HG03108 (cell line): ENCODE data around the gene TRIM36.
A peak's percentile ranks its signal among the peaks of the same experiment; 100 is the strongest.

Source experiments
- ATAC-seq: cut with Tn5 transposase; IDR thresholded peaks from one replicate; pipeline ENCODE4 v1.9.1; 2021; ENCODE audit warnings: moderate library complexity; ENCODE audit not compliant: unreplicated experiment

The TRIM36 gene, protein sequence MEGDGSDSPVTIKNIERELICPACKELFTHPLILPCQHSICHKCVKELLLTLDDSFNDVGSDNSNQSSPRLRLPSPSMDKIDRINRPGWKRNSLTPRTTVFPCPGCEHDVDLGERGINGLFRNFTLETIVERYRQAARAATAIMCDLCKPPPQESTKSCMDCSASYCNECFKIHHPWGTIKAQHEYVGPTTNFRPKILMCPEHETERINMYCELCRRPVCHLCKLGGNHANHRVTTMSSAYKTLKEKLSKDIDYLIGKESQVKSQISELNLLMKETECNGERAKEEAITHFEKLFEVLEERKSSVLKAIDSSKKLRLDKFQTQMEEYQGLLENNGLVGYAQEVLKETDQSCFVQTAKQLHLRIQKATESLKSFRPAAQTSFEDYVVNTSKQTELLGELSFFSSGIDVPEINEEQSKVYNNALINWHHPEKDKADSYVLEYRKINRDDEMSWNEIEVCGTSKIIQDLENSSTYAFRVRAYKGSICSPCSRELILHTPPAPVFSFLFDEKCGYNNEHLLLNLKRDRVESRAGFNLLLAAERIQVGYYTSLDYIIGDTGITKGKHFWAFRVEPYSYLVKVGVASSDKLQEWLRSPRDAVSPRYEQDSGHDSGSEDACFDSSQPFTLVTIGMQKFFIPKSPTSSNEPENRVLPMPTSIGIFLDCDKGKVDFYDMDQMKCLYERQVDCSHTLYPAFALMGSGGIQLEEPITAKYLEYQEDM

DNA sequence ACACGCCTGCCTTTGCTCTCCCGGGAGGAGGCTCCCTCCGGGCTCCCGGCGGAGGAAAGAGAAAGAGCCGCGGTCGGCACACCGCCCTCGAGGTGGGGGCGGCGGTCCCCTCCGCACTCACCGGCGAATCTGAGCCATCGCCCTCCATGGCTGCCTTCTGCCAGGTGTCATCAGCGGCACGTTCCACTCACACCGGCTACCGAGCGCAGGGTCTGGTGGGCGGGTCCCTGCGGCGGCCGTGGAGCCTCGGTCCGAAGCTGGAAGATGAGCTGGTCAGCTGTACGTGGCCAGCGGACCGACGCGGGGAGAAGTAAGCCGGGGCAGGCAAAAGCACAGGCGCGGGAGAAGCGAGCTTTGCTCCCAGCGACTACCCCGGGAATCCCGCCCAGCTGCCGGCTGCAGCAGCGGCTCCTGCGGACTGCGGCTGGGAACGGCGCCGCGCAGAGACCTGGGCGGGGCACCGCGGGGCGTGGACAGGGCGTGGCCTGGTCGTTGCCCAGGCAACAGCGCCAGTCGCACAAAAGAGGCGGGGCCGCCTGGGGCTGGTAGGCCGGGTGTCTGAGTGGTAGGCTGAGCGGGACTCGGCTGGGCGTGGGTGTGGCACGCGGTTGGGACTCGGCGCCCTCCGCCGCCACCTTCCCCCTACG, at the start of gene TRIM36:
TSS of gene TRIM36 (minus strand) at position 422 of the 647 bp plus-strand sequence. CDS start at position 148, 274 bp downstream.
- ATAC-seq = peak; percentile 99

DNA sequence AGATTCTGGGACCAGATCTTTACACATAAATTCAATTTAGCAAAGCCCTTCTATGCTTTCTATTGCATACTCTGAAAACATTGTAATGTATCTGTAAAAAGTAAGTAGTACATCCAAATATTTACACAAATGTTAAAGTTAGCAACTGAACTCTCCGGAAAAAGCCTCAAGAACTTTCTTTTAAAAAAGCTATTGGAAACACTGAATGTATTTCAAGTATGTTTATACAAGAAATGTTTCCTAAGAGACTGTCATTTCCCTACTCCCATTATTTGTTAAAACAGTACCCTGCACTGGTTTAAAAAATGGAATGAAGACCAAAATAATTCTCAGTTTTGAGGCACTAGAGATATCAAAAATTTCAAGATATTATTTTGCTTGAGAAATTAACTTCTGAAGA, 44.8 kb upstream of the TRIM36 start:
- ATAC-seq = no peak

DNA sequence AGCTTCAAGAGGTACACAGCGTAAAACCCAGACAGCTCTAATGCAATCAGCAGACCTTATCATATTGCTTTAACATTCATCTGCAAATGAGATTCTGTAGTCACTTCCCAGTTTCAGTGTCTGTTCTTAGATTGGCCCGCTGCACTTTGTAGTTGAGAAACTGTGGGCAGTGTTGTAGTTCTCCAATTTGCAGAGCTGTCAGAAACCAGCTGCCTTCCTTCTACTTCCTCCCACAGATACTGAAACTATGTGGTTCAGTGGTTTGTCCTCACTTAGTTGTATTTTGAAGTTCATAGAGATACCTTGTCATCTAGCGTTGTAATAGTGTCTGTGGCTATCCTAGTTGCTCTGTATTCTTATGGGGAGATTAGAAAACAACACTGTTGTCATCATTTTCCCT, 39.6 kb upstream of the TRIM36 start:
- peak; percentile 100 for ATAC-seq

DNA sequence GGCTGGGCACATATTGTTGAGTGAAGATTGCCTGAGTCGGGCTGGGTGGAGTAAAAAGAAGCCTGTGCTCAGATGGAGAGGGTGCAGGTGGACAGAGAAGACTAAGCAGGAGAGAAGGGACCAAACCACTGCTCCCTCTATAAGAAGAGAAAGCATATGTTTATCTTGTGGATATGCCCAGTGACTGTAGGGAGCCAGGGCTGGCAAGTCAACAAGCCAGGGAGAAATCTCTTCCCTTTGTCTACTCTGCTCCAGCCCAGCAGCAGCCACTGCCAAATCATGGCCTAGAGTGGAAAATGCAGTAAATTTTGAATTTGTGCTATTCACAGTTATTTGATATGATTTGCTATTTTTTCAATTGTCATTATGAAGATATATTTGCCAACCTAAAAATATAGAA, 33.2 kb upstream of the TRIM36 start:
- ATAC-seq = no peak

DNA sequence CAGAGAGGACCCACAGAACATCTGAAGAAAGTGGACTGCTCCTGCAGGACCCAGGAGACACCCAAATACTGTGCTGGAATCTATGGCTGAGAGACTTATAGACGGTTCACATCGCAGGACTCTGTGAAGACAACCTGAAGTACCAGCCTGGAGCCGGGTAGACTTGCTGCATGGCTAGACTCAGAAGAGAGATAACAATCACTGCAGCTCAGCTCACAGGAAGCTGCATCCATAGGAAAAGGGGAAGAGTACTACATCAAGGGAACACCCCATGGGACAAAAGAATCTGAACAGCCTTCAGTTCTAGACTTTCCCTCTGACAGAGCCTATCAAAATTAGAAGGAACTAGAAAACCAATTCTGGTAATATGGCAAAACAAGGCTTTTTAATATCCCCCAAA, 26.5 kb upstream of the TRIM36 start:
- ATAC-seq = no peak

DNA sequence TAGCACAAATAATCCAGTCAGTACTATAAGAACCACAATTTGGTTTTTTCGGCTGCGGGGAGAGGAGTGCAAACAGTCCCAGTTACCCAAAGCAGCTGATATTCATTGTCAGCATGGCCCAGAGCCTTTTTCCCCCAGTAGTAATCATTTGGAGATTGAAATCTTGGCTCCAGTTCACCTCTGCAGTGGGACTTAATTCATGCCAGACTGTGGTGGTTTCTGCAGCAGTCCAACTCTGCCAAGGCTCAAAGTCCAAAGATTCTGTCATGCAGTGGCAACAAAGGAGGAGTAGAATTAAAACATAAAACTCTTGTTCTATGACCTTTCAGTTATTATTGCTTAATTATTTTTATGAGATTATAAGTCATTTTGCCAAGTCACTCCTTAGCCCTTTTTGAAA, 25.0 kb upstream of the TRIM36 start:
- no peak for ATAC-seq

DNA sequence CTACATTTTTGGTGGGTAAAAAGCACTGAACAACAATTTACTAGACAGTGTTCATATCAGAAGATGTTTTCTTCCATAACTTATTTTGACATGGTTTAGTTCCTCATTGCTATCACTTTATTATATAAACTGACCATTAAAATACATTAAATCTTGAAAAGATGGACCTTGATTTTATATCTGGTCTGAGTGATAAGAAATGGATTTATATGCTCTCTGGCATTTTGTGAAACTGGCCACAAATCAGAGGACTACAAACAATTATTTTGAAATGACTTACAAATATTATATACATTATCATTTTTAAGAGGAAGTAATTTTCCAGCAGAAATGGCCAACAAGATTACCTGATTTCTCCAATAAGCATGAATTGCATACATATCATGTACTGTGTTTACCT, 23.6 kb upstream of the TRIM36 start:
- no peak for ATAC-seq

DNA sequence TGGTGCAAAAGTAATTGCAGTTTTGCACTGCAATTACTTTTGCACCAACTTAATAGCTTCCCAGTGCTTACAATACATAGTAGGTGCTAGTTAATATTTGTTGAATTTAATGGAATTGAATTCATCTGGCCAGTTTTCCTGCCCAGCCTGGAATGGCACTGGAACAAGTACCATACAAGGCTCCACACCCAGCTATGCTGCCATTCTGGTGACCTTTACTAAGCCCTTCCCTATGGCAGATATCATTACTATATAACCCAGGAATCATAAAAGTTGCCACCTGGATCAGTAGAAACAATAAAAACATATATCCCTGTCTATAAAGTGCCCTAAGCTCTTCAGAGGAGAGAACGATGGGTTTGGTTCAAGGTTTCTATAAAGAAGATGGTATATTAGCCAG, 22.4 kb upstream of the TRIM36 start:
- ATAC-seq = no peak

DNA sequence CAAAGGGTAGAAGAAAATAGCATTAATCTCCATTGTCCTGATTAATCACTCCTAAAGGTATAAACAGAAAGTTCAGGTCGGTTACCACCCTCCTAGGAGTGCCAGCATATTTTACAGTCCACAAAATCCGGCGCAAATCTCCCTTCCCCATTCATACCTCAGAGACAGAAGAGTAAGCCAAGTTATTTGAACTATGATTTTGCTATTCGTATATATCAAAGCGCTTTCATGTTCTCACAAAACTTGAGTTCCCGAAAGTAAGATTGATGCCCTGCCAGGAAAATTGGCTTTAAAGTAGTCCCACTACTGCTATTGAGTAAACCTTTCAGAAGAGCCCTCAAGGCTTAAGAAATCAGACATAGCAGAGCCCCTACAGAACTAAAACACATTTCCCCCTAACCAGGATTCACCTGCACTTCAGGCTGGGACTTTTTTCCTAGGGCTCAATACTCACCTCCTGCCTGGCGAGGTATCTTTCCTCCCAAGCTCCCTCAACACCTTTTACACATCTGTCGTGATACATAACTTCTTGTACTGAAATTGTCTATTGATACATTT, 21.8 kb upstream of the TRIM36 start:
- ATAC-seq = no peak

DNA sequence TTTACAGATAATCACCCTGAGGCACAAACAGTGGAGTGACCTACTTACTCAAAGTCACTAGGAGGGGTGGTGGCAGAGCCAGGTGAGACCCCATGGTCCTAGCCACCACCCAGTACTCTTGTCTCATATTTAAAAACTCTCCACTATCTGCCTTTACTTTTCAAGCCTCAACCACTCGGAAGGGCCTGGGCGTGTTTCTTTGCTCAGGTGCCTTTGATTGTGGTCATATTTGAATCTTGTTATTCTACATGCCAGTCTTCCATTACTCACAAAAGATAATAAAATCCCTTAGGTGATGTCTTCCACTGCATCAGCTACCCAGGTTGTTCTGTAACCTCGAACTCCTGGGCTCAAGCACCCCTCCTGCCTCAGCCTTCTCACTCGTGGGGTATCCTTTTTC, 20.7 kb upstream of the TRIM36 start:
- no peak for ATAC-seq

DNA sequence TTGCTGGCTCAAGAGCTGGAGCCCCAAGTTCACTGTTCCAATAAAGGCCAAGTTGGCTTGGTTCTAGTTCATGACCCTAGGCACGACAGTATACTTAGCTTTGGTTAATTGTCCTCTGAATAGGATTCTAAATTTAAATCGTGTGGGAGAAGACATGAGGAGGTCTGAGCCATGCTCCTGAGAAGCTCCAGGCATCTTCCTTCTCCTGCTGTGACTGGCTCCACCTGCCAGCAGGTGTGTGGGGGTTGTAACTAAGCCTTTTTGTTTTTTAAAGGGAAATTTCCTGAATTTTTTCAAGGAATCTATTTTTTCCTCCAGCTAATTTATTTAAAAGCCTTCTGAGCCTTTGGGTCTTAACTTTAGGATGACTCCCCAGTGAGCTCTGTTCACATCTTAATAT, 20.2 kb upstream of the TRIM36 start:
- no peak for ATAC-seq

DNA sequence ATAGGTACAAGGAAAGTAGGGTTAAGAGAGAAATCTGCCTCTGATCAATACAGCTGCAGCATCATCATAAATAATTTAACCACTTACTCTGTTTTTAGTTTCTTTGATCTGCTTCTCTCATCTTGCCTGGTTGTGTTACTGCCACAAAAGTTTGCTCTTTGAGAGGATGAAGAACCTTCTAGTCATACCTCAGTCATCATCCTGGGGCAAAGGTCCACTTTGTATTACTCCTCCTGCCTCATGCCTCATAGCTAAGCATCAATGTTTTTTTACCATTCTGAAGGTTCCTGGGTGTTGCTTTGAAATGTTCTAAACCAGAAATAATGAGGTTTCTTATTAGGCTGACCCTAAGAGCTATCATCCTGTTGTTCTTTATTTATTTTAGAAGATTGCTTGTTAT, 17.1 kb upstream of the TRIM36 start:
- ATAC-seq = no peak

DNA sequence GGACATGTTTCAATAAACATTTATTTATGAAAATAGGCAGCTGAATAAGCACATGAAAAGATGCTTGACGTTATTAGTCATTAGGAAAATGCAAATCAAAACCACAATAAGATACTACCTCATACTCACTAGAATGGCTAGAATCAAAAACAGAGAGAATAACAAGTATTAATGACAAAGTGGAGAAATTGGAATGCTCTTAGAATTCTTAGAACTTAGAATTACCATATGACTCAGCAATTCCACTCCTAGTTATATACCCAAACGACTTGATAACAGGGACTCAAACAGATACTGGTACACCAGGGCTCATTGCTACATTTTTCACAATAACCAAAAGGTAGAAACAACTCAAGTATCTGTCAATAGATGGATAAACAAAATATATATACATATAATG, 15.1 kb upstream of the TRIM36 start:
- ATAC-seq = no peak

DNA sequence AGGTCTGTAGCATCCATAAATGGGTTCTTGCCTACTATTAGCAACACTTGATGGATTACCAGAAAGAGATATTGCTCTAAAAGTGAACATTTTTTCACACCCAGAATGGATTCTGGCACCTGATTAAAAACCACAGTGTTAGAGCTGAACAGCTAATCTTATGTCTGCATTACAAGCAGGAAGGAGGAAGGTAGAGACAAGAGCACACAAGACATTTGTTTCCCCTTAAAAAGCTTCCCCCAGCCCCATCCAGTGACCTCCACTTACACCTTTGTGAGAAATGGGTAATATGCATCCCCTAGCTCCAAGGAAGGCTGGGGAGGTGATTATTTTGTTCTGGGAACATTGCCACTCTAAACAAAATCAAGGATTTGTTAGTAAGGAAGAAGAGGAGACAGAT, 12.0 kb upstream of the TRIM36 start:
- no peak for ATAC-seq

DNA sequence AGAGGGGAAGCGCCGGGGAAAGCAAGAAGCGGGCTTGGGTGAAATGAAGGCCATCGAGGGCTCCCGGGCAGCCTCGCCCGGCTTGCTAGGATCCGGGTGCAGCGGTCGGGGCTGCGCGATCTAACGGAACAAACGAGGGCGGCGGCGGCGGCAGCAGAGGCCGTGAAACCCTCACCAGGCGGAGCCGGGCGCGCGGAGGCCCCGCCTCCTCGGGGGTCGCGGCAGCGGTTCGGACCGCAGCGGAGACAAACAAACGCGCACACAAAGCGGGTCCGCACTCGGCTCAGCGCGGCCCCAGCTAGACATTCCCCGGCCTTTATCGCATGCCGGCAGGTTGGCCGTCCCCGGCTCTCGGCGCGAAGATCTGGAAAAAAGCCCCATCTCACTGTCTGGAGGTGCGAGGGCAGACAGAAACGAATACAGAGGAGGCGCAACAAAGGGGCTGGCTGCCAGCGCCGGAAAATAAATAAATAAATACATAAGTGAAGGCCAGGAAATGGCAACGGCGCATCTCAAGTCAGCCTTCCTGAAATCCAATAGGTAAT, 10.5 kb upstream of the TRIM36 start:
- ATAC-seq = no peak

DNA sequence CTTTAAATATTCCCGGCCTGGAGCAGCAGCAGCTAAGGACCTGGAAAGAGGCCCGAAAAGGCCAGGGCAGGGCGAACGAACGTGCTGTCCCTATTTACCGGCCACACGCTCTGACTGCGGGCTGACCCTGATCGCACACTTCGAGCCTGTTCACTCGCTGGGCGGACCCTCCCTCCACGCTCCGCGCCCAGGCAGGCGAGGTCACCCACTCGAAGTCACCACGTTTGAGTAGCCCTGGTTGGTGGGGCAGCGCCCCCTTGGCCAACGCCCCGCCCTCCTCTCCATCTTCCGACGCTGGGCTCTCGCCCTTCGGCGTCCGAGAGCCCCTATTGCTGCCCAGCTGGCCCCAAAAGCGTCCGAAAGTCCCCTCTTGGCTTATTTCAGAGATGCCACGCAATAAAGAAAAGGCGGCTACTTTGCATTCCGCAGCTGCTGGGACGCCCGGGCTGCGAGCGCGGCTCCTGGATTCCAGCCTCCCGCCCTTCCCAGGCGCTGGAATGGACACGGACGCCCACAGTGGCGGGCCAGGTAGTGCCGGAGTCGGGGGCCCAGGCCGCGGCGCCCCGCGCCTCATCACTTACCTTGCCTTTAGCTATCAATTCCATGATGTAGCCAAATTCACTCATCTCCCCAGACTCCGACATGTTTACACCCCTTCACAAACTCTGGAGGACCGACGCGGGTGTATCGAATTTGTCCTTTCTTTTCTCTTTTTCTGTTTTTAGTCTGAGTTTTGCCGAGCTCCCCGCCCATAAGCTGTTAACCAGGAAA, 9.9 kb upstream of the TRIM36 start:
- no peak for ATAC-seq

DNA sequence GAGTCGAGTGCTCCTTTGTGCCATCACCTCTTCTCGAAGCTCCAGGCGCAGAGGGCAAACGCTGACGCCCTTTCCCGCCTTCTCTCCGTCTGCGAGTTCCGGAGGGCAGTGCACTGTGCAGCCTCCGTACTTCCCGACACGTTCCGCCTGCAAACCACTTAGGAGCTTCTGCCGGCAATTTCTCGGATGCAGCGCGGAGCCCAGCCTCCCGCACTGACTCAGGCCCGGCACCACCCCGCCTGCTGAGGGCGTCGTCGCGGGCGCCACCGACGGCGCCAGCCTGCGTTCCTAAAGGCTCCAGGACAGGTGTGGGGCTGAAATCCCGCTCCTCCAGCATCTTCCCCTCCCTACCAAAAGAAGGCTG, 9.3 kb upstream of the TRIM36 start:
- ATAC-seq = no peak

DNA sequence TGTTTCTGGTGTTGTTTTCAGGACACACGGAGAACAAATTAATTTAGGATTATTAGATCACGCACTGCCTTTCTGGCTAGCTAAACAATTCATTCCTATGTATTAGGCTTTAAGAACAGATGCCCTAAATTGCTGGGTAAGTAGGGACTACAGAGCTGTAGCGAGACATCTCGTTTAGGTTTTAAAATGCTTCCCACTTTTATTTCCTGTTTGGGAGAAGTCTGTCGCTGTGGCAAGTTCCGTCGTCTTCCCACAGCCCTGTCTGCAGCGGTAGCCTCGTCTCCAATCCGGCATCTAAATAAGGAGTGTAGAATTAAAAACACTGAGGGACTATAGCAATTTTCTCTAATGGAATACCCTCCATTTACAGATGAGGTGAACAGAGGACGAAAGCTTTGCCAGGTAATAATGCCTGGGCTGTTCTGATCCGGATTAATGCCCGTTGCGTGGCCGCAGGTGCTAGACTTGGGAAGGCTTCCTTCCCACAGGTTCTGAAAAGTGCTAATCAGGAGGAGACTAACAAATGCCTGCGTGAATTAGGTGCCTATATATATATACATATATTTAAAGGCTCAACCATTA, 1.3 kb upstream of the TRIM36 start:
- no peak for ATAC-seq

DNA sequence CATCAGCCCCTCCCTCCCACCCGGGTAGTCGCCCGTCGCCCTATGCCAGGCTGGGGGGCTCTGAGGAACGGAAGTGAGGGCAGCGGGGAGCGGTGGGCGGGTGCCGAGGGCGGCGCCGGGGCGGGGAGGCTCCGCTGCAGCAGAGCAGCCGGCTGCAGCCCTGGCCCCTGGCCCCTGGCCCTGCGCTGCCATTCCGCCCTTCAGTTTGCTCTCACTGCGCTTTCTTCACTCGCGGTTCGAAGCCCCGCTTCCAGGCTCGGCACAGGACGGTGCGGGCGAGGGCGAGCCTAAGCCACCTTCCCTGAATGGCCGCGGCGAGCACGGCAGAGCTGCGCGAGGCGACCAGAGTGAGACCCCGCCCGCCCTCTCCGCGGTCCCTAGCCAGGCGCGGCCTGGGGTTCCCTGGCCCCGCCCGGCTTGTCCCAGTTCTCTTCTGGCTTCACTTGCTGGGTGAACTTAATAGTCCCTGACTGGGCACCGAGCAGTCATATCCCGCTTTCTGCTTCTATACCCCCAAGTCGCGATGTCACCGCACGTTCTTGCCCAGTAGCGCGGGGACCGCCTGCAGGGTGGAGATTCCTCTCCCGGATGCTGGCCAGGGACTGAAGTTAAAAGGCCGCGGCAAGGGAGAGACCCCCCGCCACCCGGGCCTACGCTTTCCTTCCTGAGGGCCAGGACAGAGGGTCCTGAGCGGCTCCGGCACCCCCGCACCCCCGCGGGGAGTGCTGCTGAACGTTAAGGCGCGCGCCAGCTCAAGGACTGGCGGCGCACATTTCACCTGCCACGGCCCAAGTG, 623 bp upstream of the TRIM36 start:
- peak; percentile 44 for ATAC-seq
